A673 (cell line): Measurements from ENCODE around the gene MAP2K5.

Experiments
- EZH2 ChIP-seq: fragments of 200-600 bp; sonication (generic); IDR thresholded peaks from 2 replicates; pipeline ENCODE4 v1.6.1; 2017; ENCODE audit warnings: borderline replicate concordance, low read depth, mild to moderate bottlenecking, mixed read lengths, antibody characterized with exemption, low read length; ENCODE audit not compliant: poor library complexity, severe bottlenecking
- TF ChIP-seq, protein P1 (sequence below): fragments of 300-800, 200-600 bp; sonication (generic); conservative IDR thresholded peaks from 2 replicates; pipeline ENCODE4 v1.5.1; 2017; ENCODE audit warnings: low read depth, mild to moderate bottlenecking, antibody characterized with exemption, low read length, moderate library complexity, mixed read lengths

DNA sequence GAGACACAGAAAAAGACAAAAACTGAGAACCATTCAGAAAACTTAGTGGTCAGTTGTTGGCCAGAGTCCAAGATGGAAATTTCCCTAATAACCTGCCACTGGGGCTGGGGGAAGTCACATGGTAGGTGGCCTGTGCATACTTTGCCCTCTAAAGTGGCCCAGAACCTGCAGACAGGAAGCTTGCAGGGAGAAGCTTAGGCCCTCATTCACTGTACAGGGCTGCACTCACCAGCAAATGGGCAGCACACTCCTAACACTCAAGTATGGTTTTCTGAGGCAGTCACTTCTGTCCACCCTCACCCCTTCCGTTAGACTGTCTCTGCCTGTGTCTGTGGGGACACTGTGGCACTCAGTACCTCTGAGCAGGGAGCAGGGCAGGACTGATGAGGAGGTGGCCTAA lies 311.9 kb downstream of the MAP2K5 start:
- TF ChIP-seq, protein P1, sequence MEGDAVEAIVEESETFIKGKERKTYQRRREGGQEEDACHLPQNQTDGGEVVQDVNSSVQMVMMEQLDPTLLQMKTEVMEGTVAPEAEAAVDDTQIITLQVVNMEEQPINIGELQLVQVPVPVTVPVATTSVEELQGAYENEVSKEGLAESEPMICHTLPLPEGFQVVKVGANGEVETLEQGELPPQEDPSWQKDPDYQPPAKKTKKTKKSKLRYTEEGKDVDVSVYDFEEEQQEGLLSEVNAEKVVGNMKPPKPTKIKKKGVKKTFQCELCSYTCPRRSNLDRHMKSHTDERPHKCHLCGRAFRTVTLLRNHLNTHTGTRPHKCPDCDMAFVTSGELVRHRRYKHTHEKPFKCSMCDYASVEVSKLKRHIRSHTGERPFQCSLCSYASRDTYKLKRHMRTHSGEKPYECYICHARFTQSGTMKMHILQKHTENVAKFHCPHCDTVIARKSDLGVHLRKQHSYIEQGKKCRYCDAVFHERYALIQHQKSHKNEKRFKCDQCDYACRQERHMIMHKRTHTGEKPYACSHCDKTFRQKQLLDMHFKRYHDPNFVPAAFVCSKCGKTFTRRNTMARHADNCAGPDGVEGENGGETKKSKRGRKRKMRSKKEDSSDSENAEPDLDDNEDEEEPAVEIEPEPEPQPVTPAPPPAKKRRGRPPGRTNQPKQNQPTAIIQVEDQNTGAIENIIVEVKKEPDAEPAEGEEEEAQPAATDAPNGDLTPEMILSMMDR = no peak
- TF ChIP-seq EZH2 = no peak
